NCI-H2029 treated with DMSO at 0.1 percent for 48 hours (cell line): ENCODE measurements around the gene EPB41L2.

Experiments
- DNase-seq: peaks from one replicate; lab custom pipeline; 2025; lab: John Stamatoyannopoulos, UW

Gene EPB41L2

DNA sequence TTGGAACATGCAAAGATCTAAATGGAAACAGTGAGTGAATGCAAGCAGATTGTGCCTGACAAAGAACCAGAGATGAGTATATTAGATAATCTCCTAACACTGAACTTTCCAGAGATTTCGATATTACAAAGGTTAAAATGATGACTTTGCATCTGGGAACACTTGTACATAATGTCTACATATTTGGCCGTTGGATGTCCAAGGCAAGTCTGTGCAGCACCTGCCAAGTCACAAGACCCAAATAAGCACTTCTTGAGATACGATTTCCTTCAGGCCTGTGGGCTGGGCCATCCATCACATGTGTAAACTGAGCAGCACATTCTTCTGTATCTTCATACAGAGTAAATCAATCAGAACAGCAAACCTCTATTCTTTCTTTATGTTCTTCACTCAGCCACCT, 268.3 kb downstream of the EPB41L2 start:
- no peak for DNase-seq

DNA sequence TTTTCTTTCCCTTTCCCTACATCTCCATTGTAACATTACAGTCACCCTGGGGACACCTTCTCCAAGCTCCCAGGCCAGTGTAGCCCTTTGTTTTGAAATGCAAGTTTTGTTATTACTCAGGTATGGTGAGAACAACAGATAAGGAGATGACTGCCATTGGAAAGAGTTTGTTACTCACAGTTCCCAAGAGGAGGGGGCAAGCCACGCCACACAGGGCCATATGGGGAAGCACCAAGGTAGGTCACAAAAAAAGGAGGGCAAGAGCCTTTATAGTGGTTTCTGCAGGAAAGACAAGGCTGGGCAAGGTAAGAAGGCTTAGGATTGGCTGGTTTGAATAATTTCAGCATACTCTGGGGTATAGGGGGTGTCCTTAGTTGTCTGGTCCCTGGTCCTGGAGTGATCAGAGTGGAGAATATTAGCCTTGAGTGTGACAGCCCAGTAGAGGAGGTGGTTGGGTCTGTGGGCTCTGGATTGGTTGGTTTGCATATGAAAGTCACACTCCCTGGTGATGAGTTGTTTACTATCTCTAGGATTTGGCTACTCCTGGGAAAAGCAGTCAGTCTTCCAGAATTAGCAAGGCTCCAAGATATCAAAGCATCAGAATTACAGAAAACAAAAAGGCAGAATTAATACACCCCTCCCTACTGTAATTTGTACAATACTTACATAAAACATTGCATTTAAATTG, 268.9 kb downstream of the EPB41L2 start:
- DNase-seq = no peak
